Activated naive CD4-positive, alpha-beta T cell treated with anti-CD3 and anti-CD28 coated beads, Interleukin-2, amount 50 U/mL, for 16 hours (primary cell): Measurements from ENCODE around the gene IZUMO4.
"Not testable (repeated sequence)": the region's sequence is repeated elsewhere in the genome, so short reads cannot be mapped to it uniquely, and the experiment has no call there.

Experiments used
- DNase-seq: peaks from one replicate; pipeline ENCODE4 v3.0.0-alpha.2; 2020

Gene IZUMO4

GRCh38 chr19:2083174-2083854 lies 13.4 kb upstream of the IZUMO4 start:
- peak; percentile 54 for DNase-seq

GRCh38 chr19:2084993-2085720 lies 11.6 kb upstream of the IZUMO4 start:
- peak; percentile 86 for DNase-seq

DNA sequence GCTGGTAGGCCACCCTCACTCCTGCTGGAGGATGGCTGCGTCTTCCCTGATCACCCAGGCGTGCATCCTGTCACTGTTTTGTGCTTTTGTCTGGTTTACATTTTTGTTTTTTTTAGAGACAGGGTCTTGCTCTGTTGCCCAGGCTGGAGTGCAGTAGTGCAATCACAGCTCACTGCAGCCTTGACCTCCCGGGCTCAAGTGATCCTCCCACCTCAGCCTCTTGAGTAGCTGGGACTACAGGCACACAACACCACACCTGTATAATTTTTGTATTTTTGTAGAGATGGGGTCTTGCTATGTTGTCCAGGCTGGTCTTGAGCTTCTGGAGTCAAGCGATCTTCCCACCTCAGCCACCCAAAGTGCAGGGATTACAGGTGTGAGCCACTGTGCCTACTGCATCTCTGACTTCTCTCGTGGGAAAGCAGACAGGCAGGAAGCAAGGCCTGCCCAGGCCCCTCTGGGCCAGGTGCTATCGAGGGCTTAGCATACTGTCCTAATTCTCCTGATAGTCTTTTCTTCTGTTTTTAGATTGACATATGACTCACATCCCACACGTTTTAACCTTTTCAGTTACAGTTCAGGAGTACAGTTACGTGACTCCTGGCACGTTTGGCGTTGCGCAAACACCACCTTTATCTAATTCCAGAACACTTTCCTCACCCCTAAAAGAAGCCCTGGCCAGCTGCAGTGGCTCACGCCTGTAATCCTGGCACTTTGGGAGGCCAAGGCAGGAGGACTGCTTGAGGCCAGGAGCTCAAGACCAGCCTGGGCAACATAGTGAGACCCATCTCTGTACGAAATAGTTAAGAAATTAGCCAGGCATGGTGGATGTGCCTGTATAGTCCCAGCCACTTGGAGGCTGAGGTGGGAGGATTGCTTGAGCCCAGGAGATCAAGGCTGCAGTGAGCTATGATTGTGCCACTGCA lies 9.8 kb upstream of the IZUMO4 start:
- DNase-seq = not testable (repeated sequence)

- no peak for DNase-seq
Measured at GRCh38 chr19:2087621-2088100, 9.1 kb upstream of the IZUMO4 start.

GRCh38 chr19:2089001-2089711 lies 7.6 kb upstream of the IZUMO4 start:
- DNase-seq = no peak

DNA sequence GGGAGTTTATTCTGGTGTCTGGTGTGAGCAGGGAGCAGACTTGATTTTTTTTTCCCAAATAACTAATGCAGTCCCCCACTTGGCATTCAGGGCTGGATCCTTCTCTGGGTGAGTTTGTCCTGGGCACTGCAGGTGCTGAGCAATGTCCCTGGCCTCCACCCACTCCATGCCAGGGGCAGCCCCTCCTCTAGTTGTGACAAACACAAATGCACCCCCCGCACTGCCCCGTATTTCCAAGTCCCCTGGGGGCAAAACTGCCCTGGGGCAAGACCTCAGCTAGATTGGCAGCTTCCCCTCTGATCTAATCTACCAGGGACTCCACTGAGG lies 7.0 kb upstream of the IZUMO4 start:
- no peak for DNase-seq

GRCh38 chr19:2091926-2092525 lies 4.7 kb upstream of the IZUMO4 start:
- DNase-seq = not testable (repeated sequence)

GRCh38 chr19:2096034-2096479 lies 658 bp upstream of the IZUMO4 start, which contains the start of gene MOB3A:
TSS of gene MOB3A (minus strand) at chr19:2096326. CDS start at chr19:2078560, 17,766 bp downstream.
- peak; percentile 89 for DNase-seq

- peak; percentile 53 for DNase-seq
Measured at GRCh38 chr19:2097203-2097885, 629 bp downstream of the IZUMO4 start.

- no peak for DNase-seq
Measured at GRCh38 chr19:2097886-2098327, 1.2 kb downstream of the IZUMO4 start.

GRCh38 chr19:2099054-2099501 lies 2.4 kb downstream of the IZUMO4 start:
- no peak for DNase-seq

DNA sequence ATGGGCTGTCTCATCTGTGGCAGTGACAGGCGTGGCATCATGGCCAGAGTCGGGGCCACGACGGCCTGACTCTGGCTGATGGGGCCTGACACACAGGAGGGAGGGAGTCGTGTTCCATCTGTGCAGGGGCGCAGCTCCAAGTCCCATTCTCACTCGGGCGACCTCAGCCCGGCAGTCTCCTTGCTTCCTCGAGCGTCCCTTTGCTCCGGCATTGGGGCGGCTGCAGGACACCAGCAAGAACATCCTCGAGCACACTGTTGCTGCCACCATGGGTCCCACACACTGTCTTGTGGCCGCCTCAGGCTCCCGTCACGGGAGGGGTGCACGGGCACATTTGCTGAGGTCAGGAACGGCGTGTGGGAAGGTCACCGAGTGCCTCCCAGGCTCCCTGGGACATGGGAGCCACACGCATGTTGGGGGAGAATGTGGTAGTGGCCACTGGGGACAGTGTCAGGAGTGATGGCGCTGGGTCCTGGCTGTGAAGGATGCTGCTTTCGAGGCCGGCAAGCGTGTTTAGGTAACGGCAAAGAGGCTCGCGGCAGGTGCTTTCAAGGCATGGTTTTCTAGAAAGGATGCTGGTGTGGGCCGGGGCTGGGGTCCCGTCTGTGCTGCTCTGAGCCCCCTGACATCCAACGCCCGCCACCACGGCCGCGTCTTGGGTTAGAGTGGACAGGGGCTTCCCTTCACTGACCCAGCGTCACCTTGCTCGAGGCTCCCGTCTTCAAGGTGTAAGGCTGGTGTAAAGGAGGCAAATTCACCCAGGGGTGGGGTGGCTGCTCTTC lies 3.4 kb downstream of the IZUMO4 start:
- DNase-seq = no peak

- DNase-seq = no peak
Measured at GRCh38 chr19:2100719-2101061, 4.0 kb downstream of the IZUMO4 start.

DNA sequence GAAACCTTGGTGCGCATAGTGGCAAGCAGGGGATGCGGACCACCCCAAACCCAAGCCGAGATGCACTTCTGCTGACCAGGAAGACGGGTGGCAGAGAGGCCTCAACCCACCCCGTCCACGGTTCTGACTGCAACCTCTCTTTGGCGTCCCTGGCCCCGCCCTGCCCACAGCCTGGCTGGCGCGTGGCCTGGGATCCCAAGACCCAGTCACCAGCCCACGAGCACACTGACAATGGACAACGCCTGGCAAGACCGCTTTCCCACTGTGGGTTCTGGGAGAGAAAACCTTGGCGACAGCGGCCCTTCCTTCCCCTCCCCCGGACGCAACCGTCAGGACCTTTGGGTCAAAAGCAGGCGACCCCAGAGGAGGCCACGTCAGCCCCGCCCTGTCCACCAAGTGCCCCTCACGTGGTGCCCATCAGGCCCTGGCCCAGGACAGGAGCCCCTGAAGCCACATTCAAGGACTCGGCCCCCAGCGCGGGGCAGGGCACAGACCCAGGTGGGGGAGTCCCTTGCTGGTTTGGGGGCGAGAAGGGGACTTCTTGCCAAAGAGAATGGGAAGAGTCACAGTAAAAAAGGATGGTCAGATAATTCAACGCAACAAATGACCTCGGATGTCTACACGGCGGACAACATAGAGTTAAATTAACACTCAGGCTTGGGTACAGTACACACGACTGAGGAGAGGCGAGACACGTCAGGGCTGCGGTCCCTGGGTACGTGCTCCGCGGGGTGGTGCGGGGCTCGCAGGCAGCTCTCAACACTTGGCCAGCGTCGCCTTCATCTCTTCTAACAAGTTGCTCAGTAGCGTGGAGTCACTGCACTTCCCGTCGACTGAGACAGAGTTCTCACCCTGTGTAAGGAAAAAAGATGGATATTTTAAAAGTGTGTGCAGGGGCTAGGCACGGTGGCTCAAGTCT lies 5.0 kb downstream of the IZUMO4 start:
- no peak for DNase-seq

DNA sequence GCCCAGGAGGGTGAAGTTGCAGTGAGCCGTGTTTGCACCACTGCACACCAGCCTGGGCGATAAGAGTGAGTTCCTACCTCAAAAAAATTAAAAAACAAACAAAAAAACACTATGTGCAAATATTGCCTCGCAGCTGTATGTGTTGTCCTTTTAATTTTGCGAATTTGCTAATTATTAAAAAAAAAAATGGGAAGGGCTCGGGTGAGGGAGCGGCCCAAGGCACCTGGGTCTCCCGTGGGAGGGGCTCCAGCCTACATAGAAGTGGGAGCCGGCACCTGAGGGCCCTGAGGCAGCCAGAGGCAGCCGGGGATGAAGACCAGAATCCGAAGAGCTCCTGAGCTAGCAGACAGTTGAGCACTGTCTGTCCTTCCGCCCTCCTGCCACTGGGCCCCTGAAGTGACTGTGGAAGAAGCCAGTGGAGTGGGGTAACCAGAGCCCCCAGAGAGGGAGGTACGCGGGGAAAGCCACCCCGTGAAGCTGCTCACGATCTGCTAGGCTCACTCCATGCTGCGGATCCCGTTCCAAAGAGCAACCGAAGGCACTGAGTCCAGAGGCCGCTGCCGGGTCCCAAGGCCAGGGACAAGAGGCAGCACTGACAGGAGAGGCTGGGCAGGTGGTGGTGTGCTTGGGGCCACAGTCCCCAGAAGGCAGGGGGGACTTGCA lies 6.5 kb downstream of the IZUMO4 start:
- DNase-seq = no peak

GRCh38 chr19:2108251-2109016 lies 11.7 kb downstream of the IZUMO4 start:
- no peak for DNase-seq

DNA sequence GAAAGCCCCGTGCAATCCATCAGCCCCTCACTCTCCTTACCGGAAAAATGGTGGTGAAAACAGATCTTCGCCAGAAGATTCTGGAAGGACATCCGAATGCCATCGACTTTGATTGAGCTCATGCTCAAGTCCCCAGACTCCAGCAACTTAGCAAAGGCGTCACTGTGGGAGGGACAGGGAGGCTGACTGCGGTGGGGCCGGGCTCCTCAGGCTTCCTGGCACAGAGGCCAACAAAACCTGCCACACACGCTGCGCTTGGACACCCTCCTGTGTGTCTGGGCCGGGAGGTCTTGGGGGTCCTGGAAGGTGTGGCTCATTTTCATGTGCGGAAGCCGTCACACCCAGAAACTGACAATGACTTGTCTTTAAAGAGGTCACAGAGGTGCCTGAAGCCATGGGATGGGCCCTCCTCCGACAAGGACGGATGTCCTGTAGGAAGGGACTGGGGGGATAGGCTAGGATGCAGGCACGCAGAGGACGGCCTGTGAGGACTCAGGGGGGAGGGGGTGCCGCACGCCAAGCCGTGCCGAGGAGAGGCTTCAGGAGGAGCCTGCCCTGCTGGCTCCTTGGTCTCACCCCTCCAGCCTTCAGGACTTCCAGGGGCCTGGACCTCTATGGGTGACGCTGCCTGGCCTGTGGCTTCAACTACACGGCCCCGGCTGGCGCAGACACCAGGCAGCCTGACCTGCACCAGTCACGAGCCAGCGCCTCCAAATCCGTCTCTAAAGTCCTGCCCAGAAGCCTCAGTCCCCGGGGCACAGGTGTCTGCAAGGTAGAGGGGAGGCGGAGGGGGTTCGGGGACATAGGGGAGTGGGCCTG lies 12.5 kb downstream of the IZUMO4 start:
- DNase-seq = no peak
